GM21423 (cell line): ENCODE measurements around the gene RAB35.
"Not testable (repeated sequence)": the region's sequence is repeated elsewhere in the genome, so short reads cannot be mapped to it uniquely, and the experiment has no call there.

Experiments used
- ATAC-seq: cut with Tn5 transposase; IDR thresholded peaks from one replicate; pipeline ENCODE4 v1.9.1; 2021; ENCODE audit warnings: mild to moderate bottlenecking, moderate library complexity; ENCODE audit not compliant: unreplicated experiment

The RAB35 gene

DNA sequence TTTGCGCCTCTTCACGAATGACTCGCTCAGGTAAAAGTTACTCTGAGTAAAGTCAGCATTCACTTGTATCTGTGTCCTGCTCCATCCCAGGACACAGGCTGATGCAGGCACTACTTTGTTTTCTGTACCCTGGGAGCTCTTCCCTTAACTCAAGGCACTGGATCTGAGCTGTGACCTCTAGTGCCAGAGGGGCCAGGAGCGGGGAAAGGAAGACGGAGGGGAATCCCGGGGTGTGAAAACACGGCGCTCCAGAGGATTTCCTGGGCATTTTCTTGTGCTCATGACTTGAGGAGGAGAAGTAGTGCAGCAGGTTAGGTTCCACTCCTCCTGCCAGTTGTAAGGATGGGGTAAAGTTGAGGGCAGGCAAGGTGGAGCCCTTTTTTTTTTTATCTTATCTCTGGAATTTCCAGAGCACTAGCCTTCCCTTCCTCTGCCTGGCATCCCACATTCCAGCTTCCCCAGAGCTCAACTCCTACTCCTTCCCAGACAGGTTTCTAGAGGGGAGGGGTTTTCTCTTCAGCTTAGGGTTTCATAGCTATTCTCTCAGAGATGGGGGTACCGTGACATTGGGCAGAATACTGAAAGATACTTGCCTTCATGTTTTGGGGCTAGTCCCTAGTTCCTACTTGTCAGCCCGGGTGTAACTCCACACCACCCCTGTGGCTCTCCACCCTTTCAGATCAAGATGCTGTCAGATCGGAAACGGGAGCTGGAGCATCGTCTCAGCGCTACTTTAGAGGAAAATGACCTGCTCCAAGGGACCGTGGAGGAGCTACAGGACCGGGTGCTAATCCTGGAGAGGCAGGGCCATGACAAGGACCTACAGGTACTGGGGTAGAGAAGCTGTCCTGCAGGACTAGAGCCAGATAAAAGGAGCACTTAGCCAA is 52.3 kb downstream of the RAB35 start:
- ATAC-seq: no peak

DNA sequence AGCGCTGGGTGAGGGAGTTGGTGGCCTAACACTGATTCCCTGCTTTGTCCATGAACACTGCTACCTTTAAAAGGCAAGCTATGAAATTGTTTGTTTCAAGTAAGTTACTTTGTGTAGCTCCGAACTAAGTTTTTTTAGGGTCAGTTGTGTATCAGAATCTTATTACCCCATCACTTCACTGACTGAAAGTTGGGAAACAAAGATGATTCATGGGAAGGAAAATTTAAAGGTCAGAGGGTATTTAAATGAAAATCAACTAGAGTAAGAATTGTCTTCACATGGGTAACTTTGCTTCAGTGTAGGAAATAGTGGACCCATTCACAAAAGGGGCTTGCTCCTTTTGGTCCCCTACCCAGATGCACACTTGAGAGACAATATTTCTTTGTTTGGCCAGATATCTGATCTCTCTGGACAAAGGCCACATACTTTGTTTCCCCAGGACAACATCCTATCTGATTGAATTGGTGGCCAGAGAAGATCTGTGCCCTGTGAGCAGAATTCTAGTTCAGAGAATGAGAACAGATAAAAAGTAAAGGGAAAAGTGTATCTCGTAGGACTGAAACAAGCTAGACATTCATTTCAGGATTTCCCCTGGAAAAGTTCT is 53.5 kb downstream of the RAB35 start:
- no peak for ATAC-seq

DNA sequence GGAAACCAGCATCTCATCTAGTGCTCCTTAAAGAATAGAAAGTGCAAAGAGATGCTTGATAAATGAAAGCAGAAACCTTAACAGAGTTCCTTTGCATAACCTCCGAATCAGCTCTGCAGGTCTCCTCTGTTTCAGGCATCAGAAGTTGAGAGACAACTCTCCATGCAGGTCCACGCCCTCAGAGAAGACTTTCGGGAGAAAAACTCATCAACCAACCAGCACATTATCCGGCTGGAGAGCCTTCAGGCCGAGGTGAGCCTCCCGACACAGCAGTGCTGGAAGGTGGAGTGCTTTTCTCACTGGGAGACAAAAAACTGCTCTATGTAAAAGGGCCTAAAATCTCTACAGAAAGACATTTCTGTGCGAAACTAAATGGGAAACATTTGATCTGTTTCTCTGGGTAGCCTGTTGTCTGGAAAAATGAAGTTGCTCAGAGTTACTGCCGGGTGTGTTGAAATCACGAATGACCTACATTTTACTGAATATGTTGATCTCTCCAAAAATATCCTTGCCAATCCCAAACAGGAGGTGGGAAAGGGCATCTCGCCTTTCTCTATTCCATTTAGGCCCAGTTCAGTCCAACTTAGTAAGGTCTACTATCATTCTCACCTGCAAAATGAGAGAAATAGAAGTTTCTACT is 54.9 kb downstream of the RAB35 start:
- no peak for ATAC-seq

DNA sequence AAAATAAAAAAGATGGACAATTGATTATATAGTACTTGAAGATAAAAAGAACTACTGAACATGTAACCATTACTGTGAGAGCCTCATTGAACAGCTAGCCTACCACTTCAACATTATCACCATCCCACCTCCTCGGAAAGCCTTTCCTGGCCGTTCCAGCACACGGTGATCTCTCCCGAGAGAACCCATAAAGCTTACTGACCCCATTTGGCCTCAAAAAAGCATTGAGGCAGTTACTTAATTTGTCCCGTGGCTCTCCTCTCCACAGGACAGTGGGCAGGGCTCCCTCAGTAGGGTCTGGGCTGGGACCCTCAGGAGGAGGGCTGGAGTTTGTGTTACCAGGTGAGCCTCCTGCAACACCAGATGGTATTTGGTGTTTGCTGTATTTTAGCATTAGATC is 55.8 kb downstream of the RAB35 start:
- ATAC-seq: no peak

DNA sequence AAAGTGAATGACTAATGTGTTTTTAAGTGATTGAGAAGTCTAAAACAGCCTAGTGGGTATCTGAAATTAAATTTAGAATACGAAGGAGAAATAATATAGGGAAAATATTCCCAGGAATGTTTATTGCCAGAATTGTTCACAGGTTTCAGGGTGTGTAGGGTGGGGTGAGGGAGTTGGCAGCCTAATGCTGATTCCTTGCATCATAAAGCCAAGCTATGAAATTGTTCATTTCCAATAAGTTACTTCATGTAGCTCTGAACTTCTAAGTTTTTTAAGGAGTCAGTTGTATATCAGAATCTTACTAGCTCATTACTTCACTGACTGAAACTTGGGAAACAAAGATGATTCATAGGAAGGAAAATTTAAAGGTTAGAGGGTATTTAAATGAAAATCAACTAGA is 56.4 kb downstream of the RAB35 start:
- no peak for ATAC-seq

DNA sequence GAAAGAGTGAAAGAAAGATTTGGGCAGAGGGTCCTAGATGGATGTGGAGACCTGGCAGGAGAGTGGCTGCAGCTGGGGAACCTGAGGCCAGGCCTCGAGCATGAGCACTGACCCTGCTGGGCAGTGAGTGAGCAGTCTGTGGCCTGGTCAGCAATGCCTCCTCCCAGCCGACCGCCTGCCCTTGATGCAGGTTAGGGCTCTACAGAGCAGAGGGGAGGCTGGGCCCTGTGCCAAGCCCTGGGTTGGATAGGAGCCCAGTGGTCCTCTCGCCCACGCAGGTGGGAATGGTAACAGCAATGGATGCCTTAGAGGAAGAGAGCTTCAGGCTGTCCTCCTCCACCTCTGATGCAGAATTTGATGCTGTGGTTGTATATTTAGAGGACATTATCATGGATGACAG is 59.8 kb downstream of the RAB35 start:
- ATAC-seq: no peak

DNA sequence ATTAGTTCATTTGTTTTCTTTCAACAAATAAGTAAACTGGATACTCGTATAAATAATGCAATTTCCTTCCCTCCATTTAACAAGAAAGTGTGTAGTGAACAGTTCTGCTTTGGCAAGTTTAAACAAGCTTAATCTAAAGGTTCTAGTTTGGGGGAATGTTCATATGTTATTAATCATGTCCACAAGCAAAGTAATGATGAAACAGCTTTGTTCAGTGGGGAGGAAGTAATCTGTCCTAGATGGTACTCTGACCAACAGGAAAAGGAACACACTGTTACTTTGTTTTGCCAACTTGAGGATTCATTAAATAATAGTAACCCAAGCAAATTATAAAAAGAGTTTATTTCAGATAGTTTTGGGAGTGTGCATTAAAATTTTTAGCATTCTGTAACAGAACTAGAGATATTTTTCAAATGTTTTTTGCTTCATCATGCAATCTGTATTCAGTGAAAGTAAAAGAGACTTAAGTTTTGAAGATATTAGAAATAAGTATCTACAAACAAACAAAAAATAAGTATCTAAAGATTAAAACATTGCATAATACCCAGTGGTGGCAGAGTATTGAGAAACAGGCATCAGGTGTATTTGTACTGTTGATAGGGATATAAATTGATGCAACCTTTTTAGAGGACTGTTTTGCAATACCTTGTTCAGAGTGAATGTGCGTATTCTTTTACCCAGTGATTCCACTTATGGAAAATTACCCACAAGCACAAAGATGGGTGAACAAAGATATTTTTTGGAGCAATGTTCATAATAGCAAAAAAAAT is 61.1 kb downstream of the RAB35 start:
- no peak for ATAC-seq

DNA sequence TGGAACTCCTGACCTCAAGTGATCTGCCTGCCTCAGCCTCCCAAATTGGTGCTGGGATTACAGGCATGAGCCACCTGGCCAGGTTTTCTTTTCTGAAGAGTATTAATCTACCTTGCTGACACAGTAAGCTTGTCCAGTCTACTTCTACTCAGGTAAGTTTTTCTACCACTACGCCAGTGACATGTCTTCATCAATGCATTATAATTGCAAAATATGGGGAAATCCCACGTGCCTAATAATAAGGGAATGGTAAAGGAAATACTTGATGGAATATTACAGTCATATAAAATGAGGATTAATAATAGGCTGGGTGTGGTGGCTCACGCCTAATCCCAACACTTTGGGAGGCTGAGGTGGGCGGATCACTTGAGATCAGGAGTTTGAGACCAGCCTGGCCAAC is 62.3 kb downstream of the RAB35 start:
- no peak for ATAC-seq

DNA sequence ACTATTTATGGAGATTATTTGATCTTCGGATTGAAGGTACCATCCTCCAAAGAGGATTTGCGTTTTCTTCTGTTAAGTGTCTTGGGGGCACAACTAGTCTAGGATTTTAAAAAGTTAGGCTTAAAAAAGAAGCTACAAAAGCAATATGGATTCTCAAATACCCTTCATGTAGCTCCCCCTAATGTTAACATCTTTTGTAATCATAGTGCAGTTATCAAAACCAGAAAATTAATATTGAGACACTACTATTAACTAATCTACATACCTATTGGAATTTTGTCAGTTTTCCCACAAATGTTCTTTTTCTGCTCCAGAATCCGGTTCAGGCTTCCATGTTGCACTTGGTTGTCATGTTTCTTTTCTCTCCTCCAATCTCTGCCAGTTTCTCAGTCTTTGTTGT is 65.0 kb downstream of the RAB35 start:
- no peak for ATAC-seq

DNA sequence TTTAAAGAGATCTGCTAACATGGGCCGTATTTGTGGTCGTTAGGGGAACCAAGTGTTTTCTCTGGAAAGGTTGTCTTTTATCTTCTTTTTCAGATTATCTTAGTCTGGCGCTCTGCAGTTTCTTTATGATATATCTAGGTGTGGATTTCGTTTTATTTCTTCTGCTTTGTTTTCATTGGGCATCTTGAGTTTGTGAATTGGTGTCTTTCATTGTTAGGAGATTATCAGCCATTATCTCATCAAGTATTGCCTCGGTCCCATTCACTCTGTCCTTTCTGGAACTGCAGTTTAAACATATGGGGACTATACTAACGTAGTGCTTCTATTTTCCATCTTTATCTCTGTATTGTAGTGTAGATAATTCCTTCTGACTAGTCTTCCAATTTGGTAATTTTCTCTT is 67.1 kb downstream of the RAB35 start:
- no peak for ATAC-seq

DNA sequence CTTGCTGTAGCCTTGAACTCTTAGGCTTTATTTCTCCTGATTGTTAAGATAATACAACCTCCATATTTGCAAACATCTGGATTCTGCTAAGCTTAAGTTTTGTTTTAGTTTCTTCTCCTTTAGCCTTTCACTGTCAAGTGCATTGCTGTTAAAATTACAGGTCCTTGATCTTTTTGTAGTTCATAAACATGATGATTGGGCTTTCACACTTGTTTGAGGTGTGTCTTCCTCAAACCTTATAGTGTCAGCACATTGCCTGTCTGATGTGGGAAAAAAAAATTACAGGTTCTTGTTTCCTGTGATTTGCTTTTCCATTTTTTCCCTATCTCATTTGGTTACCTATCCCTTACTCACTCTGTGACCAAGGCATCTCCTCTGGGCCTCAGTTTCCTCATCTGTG is 68.3 kb downstream of the RAB35 start:
- ATAC-seq: no peak

DNA sequence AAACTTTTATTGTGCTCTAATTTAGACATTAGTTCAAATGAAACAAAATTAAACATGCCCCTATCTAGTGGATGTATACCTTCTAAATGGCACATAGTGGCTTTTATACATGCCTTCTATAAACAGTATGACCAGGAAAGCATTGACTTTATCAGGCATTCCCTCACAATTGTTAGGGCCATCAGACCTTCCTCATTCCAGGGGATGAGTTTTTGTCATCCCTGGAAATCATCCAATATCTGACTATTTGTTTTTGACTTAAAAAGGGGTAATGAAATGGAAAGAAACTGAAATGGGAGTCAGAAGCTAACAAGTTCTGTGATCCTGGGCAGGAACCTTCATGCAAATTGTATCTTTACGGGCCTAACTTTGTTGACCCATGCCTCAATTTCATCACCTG is 69.5 kb downstream of the RAB35 start:
- no peak for ATAC-seq

DNA sequence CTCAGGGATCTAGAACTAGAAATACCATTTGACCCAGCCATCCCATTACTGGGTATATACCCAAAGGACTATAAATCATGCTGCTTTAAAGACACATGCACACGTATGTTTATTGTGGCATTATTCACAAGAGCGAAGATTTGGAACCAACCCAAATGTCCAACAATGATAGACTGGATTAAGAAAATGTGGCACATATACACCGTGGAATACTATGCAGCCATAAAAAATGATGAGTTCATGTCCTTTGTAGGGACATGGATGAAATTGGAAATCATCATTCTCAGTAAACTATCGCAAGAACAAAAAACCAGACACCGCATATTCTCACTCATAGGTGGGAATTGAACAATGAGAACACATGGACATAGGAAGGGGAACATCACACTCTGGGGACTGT is 71.2 kb downstream of the RAB35 start:
- not testable (repeated sequence) for ATAC-seq
